HepG2 (cell line): ENCODE results near the gene SLC16A11. TPM values are rescaled to one million over a fixed set of nuclear protein-coding genes. Genes with fewer than 3 reads are reported as not detected.

Experiments
- ATAC-seq: fragments of 200-7000 bp; cut with Tn5 transposase; 3 replicates; pipeline ENCODE4 v1.9.1; 2020; ENCODE audit warnings: mild to moderate bottlenecking, moderate library complexity
- BruUV-seq: library from RNA; stranded (reverse); fragments of 400-500 nt; replicated peaks from 2 replicates; lab custom pipeline; 2021; lab: Mats Ljungman, UMichigan
- CTCF ChIA-PET: fragments of 300-600 bp; formaldehyde crosslinking; extraction: SDS; loops from one replicate; lab custom pipeline; 2021; ENCODE audit warnings: low total read pairs, inconsistent platforms, low intra/inter-chr PET ratio; lab: Yijun Ruan, JAX
- POLR2A ChIA-PET: fragments of 350-600 bp; sonication (Branson Sonifier 250); formaldehyde crosslinking; loops from one replicate; lab custom pipeline; 2020; ENCODE audit warnings: antibody characterized with exemption, inconsistent platforms; lab: Yijun Ruan, JAX
- DNase-seq: peaks from one replicate; pipeline ENCODE4 v3.0.0-alpha.2; 2015; ENCODE audit warnings: low spot score
- FAIRE-seq: peaks from 3 replicates; lab custom pipeline; 2011; peaks lifted over from hg19 to GRCh38; lab: Jason Lieb, UNC
- H2AFZ ChIP-seq: one replicate; pipeline ENCODE4 v1.6.1; 2011; ENCODE audit warnings: low read length, inconsistent platforms
- H3K27ac ChIP-seq: fragments of 300-600 bp; 3 replicates; pipeline ENCODE4 v1.8.0; 2011; ENCODE audit warnings: mixed run types, mild to moderate bottlenecking, mixed read lengths, low read length, inconsistent platforms; ENCODE audit not compliant: insufficient read depth; ENCODE audit errors: extremely low read length
- H3K27me3 ChIP-seq, 2 experiments: fragments of 200-600 bp in 1 of 2; 2 replicates in 1 of 2; 3 replicates in 1 of 2; pipeline versions ENCODE4 v1.6.0 to v1.8.0; 2011; ENCODE audit warnings: low read length in 2 of 2, mild to moderate bottlenecking in 2 of 2, moderate library complexity in 2 of 2, inconsistent platforms in 1 of 2; ENCODE audit not compliant: insufficient read depth in 2 of 2, control insufficient read depth in 1 of 2
- H3K36me3 ChIP-seq, 2 experiments: fragments of 200-600 bp in 1 of 2; replicated peaks in 1 of 2; 2 replicates in 1 of 2; 3 replicates in 1 of 2; pipeline versions ENCODE4 v1.5.1 to v1.8.0; 2011; ENCODE audit warnings: low read length in 2 of 2, inconsistent platforms in 1 of 2; ENCODE audit not compliant: insufficient read depth in 2 of 2, control insufficient read depth in 1 of 2
- H3K4me1 ChIP-seq: 2 replicates; pipeline ENCODE4 v1.5.1; 2012; ENCODE audit warnings: low read length, inconsistent platforms; ENCODE audit not compliant: insufficient read depth
- H3K4me2 ChIP-seq: 2 replicates; pipeline ENCODE4 v1.6.0; 2011; ENCODE audit warnings: low read depth, low read length, inconsistent platforms
- H3K4me3 ChIP-seq, 3 experiments: fragments of 200-600 bp in 1 of 3; sonication (generic), shearing (Covaris generic) in 1 of 3; replicated peaks in 1 of 3; 2 replicates each; pipeline ENCODE4 v1.5.1; 2011 to 2016; ENCODE audit warnings: low read length in 3 of 3, inconsistent platforms in 2 of 3, low read depth in 2 of 3, mild to moderate bottlenecking in 2 of 3, control low read depth in 1 of 3, mixed read lengths in 1 of 3; ENCODE audit not compliant: insufficient read depth in 1 of 3
- H3K79me2 ChIP-seq: one replicate; pipeline ENCODE4 v1.6.1; 2011; ENCODE audit warnings: low read length, inconsistent platforms; ENCODE audit not compliant: insufficient read depth
- H3K9ac ChIP-seq: 2 replicates; pipeline ENCODE4 v1.6.0; 2011; ENCODE audit warnings: mild to moderate bottlenecking, low read depth, low read length, inconsistent platforms; ENCODE audit not compliant: insufficient read depth
- H3K9me3 ChIP-seq: 2 replicates; pipeline ENCODE4 v1.5.1; 2012; ENCODE audit warnings: mild to moderate bottlenecking, low read length
- H4K20me1 ChIP-seq: 2 replicates; pipeline ENCODE4 v1.6.0; 2011; ENCODE audit warnings: inconsistent platforms, mild to moderate bottlenecking, low read length, moderate library complexity; ENCODE audit not compliant: insufficient read depth
- CHD4 ChIP-seq: fragments of 200-600 bp; sonication (generic); IDR thresholded peaks from 2 replicates; pipeline ENCODE4 v1.7.0; 2017; ENCODE audit warnings: mild to moderate bottlenecking, low read length, borderline replicate concordance
- FOXP1 ChIP-seq, 2 experiments: fragments of 450-650 bp in 1 of 2; IDR thresholded peaks; 2 replicates each; pipeline ENCODE4 v1.6.1; 2017 to 2018; ENCODE audit warnings: antibody characterized with exemption in 1 of 2
- KAT7 ChIP-seq: IDR thresholded peaks from 2 replicates; pipeline ENCODE4 v1.6.1; 2018; ENCODE audit warnings: borderline replicate concordance, missing compliant biosample characterization
- KDM5A ChIP-seq: fragments of 200-600 bp; sonication (generic); IDR thresholded peaks from 2 replicates; pipeline ENCODE4 v1.7.0; 2018; ENCODE audit warnings: antibody characterized with exemption, mild to moderate bottlenecking, low read length, borderline replicate concordance
- NFKB2 ChIP-seq: sonication (generic); formaldehyde crosslinking; IDR thresholded peaks from 2 replicates; pipeline ENCODE4 v1.4.0; 2020; ENCODE audit warnings: missing genetic modification reagents, borderline replicate concordance
- NR2F2 ChIP-seq: IDR thresholded peaks from 2 replicates; pipeline ENCODE4 v1.6.1; 2012; ENCODE audit warnings: low read depth, inconsistent platforms, borderline replicate concordance
- RBM39 ChIP-seq: fragments of 200-400 bp; formaldehyde crosslinking; IDR thresholded peaks from one replicate; pipeline ENCODE4 v1.6.1; 2018; ENCODE audit warnings: antibody characterized with exemption, mild to moderate bottlenecking, low read depth, low read length; ENCODE audit not compliant: poor library complexity, severe bottlenecking
- SMAD9 ChIP-seq: sonication (generic); formaldehyde crosslinking; IDR thresholded peaks from 2 replicates; pipeline ENCODE4 v1.5.1; 2020; ENCODE audit warnings: mild to moderate bottlenecking, missing genetic modification reagents
- XRCC5 ChIP-seq: fragments of 200-400 bp; formaldehyde crosslinking; optimal IDR thresholded peaks from 2 replicates; pipeline ENCODE3; 2017; ENCODE audit warnings: mild to moderate bottlenecking, low read length
- whole genome bisulfite sequencing: methylation state at CpG from one replicate; pipeline ENCODE4 v1.1.6; 2017; ENCODE audit warnings: low lambda C conversion rate; 5-methylcytosine and 5-hydroxymethylcytosine counted together
- in situ Hi-C: cut with HindIII; loops from 2 replicates; pipeline ENCODE4 v1.10.0; 2017; ENCODE audit warnings: low pct_unique_long_range_greater_than_20kb; ENCODE audit not compliant: extremely low pct_ligation_motif_present
- intact Hi-C: fragments of 100-400 bp; cut with micrococcal nuclease; formaldehyde crosslinking; loops from one replicate; pipeline ENCODE4 v1.10.0; 2022; ENCODE audit not compliant: unreplicated experiment
- polyA plus RNA-seq, 8 experiments: library from polyadenylated mRNA; depleted of rRNA in 3 of 8; stranded (reverse) in 7 of 8; unstranded in 1 of 8; fragments of >200 nt; fragmentation: Illumina TruSeq in 4 of 8; extraction: Trizol in 4 of 8; gene quantifications; 2 replicates each; pipeline versions ENCODE4 v1.2.1 to v1.2.3, GENCODE V29; 2011 to 2016; ENCODE audit warnings: low read depth in 4 of 8, missing spikeins in 1 of 8, mixed read lengths in 1 of 8; ENCODE audit not compliant: insufficient read depth in 1 of 8
- total RNA-seq, 5 experiments: library from RNA; depleted of rRNA; stranded (reverse); fragments of >200 nt; fragmentation: Illumina TruSeq; extraction: Trizol; gene quantifications; 2 replicates each; pipeline ENCODE4 v1.2.3, GENCODE V29; 2016; ENCODE audit warnings: low read depth in 1 of 5
- TF ChIP-seq, protein P1 (sequence below): IDR thresholded peaks from 2 replicates; pipeline ENCODE4 v1.6.1; 2016; ENCODE audit warnings: low read depth, control low read depth
- TF ChIP-seq, protein P2 (sequence below): sonication (generic); formaldehyde crosslinking; IDR thresholded peaks from 2 replicates; pipeline ENCODE4 v1.4.0; 2020; ENCODE audit warnings: mild to moderate bottlenecking, missing genetic modification reagents
- TF ChIP-seq, protein P3 (sequence below): sonication (generic); formaldehyde crosslinking; IDR thresholded peaks from 2 replicates; pipeline ENCODE4 v1.9.0; 2021; ENCODE audit warnings: missing genetic modification reagents, borderline replicate concordance
- TF ChIP-seq, protein P4 (sequence below): IDR thresholded peaks from 2 replicates; pipeline ENCODE4 v1.6.1; 2018; ENCODE audit warnings: missing genetic modification reagents
- TF ChIP-seq, protein P5 (sequence below): sonication (generic); formaldehyde crosslinking; IDR thresholded peaks from 2 replicates; pipeline ENCODE4 v1.8.0; 2022; ENCODE audit warnings: missing genetic modification reagents, mild to moderate bottlenecking, borderline replicate concordance

The SLC16A11 gene
- total and polyA plus RNA-seq, 2 of the 13 experiments (the other 11 are each of a cell fraction or from before 2014, with no cell fraction given), result not detected

DNA sequence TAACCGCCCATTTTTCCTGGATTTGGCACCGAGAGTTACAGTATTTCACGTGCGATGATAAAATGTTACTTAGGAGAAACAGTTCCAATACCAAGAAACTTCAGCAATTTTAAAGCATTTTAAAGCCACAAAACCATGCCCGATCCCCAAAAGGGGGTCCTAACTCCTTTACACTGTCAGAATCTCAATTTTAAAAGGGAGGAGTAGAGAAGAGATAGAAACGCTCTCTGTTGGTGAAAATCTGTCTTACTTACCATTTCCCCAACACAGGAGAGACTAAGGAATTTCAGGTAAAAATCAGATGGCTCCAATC is 32.0 kb downstream of the SLC16A11 start (continued):
- TF ChIP-seq, protein P1, sequence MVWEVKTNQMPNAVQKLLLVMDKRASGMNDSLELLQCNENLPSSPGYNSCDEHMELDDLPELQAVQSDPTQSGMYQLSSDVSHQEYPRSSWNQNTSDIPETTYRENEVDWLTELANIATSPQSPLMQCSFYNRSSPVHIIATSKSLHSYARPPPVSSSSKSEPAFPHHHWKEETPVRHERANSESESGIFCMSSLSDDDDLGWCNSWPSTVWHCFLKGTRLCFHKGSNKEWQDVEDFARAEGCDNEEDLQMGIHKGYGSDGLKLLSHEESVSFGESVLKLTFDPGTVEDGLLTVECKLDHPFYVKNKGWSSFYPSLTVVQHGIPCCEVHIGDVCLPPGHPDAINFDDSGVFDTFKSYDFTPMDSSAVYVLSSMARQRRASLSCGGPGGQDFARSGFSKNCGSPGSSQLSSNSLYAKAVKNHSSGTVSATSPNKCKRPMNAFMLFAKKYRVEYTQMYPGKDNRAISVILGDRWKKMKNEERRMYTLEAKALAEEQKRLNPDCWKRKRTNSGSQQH (CRISPR knock-in tag), result no peak
- TF ChIP-seq, protein P2, sequence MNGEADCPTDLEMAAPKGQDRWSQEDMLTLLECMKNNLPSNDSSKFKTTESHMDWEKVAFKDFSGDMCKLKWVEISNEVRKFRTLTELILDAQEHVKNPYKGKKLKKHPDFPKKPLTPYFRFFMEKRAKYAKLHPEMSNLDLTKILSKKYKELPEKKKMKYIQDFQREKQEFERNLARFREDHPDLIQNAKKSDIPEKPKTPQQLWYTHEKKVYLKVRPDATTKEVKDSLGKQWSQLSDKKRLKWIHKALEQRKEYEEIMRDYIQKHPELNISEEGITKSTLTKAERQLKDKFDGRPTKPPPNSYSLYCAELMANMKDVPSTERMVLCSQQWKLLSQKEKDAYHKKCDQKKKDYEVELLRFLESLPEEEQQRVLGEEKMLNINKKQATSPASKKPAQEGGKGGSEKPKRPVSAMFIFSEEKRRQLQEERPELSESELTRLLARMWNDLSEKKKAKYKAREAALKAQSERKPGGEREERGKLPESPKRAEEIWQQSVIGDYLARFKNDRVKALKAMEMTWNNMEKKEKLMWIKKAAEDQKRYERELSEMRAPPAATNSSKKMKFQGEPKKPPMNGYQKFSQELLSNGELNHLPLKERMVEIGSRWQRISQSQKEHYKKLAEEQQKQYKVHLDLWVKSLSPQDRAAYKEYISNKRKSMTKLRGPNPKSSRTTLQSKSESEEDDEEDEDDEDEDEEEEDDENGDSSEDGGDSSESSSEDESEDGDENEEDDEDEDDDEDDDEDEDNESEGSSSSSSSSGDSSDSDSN (CRISPR knock-in tag), result no peak
- TF ChIP-seq, protein P3, sequence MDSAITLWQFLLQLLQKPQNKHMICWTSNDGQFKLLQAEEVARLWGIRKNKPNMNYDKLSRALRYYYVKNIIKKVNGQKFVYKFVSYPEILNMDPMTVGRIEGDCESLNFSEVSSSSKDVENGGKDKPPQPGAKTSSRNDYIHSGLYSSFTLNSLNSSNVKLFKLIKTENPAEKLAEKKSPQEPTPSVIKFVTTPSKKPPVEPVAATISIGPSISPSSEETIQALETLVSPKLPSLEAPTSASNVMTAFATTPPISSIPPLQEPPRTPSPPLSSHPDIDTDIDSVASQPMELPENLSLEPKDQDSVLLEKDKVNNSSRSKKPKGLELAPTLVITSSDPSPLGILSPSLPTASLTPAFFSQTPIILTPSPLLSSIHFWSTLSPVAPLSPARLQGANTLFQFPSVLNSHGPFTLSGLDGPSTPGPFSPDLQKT (CRISPR knock-in tag), result no peak
- TF ChIP-seq FOXP1 (IDR thresholded peaks at IDR 0.05), result no peak
- TF ChIP-seq FOXP1 (CRISPR knock-in tag; IDR thresholded peaks at IDR 0.05), result no peak
- TF ChIP-seq KDM5A, result peak; percentile 94; the same call in 1 of the 2 replicates
- TF ChIP-seq SMAD9, result no peak
- no peak for TF ChIP-seq XRCC5
- TF ChIP-seq, all 625 proteins: peak for 6

DNA sequence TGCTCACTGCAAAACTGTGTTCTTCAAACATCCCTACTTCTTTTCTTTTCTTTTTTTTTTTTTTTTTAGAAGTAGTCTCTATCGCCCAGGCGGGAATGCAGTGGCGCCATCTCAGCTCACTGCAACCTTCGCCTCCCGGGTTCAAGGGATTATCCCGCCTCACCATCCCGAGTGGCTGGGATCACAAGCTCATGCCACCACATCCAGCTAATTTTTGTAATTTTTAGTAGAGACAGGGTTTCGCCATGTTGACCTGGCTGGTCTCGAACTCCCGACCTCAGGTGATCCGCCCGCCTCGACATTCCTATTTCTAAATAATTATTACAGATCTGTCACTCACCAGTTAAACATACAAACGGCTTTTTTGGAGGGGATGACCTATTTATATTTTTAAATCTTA is 32.5 kb downstream of the SLC16A11 start:
- ChIA-PET POLR2A (interaction anchor here (2.1 kb wide), 1 partner anchor 24 kb away, joined by 18 read pairs; the partner anchor contains the start of gene SLC16A13), CTCF (no interaction called here)
- peaks cover 40% of the 10 kb centered on the region for H3K4me1 ChIP-seq
- intact Hi-C loops, result loop anchor here (5.0 kb wide), 1 partner anchor 359 kb away; the partner anchor contains the start of genes C17orf100 and MED31
- no TSS peak for BruUV-seq
- H3K9me3 ChIP-seq, result no peaks in the 10 kb centered on the region
- FAIRE-seq (no peak), DNase-seq (no peak), ATAC-seq (no peak)
- in situ Hi-C loops, result loop anchor here (10.0 kb wide), 1 partner anchor 347 kb away; no protein-coding TSS in a partner anchor
- no peak overlapping the region for H2AFZ ChIP-seq
- no peaks in the 10 kb centered on the region for H4K20me1 ChIP-seq
- H3K9ac ChIP-seq, result peak overlapping the region; percentile 98
- H3K27me3 ChIP-seq, result no peaks in the 10 kb centered on the region; a peak in 1 of 5 replicates
- H3K27ac ChIP-seq, result peak overlapping the region; percentile 98
- H3K4me3 ChIP-seq, result peak overlapping the region; percentile 83 to 97 (median 84)
- 31% methylated on average over 14 of the region's 14 CpGs for WGBS
- H3K4me2 ChIP-seq, result peak overlapping the region; percentile 100
- H3K36me3 ChIP-seq, result peaks cover 3 to 15% of the 10 kb centered on the region in 2 experiments; a peak in 3 of 5 replicates
- H3K79me2 ChIP-seq, result peaks cover 47% of the 10 kb centered on the region
- TF ChIP-seq, protein P4, sequence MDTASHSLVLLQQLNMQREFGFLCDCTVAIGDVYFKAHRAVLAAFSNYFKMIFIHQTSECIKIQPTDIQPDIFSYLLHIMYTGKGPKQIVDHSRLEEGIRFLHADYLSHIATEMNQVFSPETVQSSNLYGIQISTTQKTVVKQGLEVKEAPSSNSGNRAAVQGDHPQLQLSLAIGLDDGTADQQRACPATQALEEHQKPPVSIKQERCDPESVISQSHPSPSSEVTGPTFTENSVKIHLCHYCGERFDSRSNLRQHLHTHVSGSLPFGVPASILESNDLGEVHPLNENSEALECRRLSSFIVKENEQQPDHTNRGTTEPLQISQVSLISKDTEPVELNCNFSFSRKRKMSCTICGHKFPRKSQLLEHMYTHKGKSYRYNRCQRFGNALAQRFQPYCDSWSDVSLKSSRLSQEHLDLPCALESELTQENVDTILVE (CRISPR knock-in tag), result no peak
- TF ChIP-seq KAT7 (CRISPR knock-in tag), result no peak
- TF ChIP-seq, protein P5, sequence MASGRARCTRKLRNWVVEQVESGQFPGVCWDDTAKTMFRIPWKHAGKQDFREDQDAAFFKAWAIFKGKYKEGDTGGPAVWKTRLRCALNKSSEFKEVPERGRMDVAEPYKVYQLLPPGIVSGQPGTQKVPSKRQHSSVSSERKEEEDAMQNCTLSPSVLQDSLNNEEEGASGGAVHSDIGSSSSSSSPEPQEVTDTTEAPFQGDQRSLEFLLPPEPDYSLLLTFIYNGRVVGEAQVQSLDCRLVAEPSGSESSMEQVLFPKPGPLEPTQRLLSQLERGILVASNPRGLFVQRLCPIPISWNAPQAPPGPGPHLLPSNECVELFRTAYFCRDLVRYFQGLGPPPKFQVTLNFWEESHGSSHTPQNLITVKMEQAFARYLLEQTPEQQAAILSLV (CRISPR knock-in tag), result no peak
- TF ChIP-seq CHD4, result peak; percentile 86; the same call in 1 of the 2 replicates
- no peak for TF ChIP-seq RBM39
- no peak for TF ChIP-seq NFKB2 (CRISPR knock-in tag)
- no peak for TF ChIP-seq NR2F2
